Measurements from ENCODE around the gene SOAT1. TPM values are rescaled to one million over a fixed set of nuclear protein-coding genes. Genes with fewer than 3 reads are reported as not detected.
"Not testable (repeated sequence)": the region's sequence is repeated elsewhere in the genome, so short reads cannot be mapped to it uniquely, and the experiment has no call there.

The SOAT1 gene
- polyA plus RNA-seq, 12 donors: 8.5 to 13.5 (median 11.3) TPM; not detected in 1

DNA sequence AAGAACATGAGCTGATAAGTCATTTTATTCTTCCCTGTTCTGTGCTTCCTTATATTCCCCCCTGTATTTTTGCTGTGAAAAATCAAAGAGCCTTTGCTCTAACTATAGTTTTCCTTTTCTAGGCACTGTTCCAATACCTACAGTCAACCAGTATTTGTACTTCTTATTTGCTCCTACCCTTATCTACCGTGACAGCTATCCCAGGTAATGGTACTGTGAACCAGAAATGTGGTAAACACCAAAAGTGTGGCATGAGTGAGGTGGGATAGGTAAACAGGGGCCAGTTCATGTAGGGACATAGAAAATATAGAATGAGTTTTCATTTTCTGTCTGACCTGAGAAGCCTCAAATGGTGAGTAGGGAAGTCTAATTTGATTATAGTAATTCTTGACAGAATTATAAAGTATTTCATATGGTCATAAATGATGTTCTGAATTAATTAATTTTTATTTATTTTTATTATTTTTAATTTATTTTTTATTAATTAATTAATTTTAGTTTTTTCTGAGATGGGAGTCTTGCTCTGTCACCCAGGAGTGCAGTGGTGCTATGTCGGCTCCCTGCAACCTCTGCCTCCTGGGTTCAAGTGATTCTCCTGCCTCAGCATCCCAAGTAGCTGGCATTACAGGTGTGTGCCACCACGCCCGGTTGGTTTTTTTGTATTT, 49.3 kb downstream of the SOAT1 start:
- DNase-seq: no peak

DNA sequence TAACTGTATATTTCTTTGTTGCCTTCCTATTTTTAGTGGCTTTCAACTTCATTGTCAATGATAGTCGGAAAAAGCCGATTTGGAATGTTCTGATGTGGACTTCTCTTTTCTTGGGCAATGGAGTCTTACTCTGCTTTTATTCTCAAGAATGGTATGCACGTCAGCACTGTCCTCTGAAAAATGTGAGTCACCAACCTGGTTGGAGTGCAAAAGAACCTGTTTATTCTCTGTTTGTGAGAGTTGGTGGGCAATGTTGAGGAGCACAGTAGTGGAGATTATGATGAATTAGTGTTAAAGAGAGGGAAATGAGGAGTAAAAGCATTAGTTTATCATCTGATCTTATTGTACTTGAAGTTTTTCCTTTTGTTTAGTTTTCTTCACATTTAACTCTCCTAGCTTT, 57.7 kb downstream of the SOAT1 start:
- no peak for DNase-seq

DNA sequence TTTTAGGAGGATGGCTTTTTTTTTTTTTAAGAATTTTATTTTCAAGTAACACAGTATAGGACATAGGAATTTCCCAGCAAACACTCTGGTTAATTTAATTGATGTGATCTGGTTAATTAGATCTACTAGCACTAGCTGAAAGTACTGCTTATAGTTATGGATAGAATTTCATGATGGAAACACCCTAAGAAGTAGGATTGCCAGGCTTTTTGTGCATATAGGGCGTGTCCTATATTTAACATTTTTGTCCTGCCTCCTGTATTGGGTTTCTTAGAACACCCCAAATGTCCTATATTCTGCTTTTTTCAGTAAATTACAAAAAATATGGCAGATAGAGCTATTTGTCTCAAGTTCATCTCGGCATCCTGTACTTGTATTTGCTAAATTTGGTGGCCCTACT, 58.6 kb downstream of the SOAT1 start:
- no peak for DNase-seq

DNA sequence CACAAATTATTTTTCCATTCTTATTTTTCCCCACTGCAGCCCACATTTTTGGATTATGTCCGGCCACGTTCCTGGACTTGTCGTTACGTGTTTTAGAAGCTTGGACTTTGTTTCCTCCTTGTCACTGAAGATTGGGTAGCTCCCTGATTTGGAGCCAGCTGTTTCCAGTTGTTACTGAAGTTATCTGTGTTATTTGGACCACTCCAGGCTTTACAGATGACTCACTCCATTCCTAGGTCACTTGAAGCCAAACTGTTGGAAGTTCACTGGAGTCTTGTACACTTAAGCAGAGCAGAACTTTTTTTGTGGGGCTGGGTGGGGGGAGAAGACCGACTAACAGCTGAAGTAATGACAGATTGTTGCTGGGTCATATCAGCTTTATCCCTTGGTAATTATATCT, 59.9 kb downstream of the SOAT1 start:
- DNase-seq: peak; percentile 13

DNA sequence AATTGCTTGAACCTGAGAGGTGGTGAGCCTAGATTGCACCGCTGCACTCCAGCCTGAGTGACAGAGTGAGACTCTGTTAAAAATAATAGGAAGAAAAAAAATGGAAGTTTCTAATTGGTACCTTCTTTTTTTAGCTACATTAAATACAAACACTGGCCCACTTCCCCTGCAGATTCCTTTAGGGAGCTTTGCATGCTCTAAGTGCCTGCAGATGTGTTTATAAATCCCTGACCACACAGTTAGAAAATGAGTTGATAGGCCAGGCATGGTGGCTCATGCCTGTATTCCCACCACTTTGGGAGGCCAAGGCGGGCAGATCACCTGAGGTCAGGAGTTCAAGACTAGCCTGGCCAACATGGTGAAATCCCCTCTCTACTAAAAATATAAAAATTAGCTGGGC, 68.0 kb downstream of the SOAT1 start:
- DNase-seq: not testable (repeated sequence)

DNA sequence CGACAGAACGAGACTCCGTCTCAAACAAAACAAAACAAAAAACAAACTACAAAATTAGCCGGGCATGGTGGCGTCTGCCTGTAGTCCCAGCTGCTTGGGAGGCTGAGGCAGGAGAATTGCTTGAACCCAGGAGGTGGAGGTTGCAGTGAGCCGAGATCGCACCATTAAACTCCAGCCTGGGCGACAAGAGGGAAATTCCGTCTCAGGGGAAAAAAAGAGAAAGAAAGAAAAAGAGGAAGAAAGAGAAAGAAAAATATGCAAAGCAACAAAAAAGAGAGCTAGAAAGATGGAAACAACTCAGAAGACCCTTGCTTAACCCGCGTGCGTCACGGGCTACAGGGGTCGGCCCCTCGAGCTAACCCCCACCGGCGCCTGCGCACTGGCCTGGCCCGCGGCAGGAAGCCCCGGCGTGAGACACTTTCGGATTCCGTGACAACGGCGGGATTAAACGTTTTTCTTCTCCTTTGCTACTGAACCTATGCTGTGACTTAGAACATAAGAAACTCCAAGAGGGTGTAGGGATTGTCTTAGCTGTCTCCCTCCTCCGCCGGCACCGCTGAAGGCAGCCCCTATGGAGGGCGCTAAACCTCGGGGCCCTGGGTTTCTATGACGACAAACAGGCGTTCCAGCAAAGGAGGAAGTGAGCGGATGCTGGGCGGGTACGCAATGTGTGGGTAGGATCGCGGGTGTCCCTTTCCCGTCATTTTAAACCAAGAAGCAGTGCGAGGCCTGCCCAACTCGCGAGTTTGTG, 71.9 kb downstream of the SOAT1 start, which contains the start of gene AXDND1:
TSS of gene AXDND1 (plus strand) at position 630 of the 751 bp plus-strand sequence. CDS start 539 bp downstream, outside the sequence.
- DNase-seq: peak; percentile 90

DNA sequence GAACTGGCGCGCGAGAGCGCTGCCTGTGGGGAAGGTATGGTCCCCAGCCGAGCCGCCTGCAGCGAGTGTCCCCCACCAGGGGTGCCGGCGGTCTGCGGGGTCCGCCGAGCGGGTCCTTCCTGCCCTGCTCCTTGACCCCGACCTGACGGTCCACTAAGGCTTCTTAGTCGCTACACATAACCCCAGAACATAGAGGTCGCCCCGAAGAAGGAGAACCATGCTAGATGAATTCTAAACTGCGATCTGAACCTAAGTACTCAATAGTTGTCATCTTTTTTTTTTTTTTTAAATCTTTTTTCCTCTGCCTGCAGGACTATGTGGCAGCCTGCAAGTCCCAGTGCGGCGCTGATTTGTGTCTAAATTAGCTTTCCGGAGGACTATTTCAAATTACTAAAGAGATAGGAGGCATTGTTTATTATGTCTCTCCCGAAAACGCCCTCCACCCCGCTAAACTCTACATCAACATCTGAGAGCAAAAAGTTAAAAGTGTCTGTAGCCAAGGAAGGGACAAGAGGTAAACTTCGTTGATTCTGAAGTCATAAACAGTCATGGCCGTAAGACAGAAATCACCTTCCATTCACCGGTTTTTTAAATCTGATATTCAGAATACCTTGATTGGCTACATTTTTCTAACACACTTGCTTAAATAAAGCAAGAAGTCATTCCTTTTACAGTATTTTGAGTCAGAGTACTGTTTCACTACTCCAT, 72.7 kb downstream of the SOAT1 start:
- no peak for DNase-seq

DNA sequence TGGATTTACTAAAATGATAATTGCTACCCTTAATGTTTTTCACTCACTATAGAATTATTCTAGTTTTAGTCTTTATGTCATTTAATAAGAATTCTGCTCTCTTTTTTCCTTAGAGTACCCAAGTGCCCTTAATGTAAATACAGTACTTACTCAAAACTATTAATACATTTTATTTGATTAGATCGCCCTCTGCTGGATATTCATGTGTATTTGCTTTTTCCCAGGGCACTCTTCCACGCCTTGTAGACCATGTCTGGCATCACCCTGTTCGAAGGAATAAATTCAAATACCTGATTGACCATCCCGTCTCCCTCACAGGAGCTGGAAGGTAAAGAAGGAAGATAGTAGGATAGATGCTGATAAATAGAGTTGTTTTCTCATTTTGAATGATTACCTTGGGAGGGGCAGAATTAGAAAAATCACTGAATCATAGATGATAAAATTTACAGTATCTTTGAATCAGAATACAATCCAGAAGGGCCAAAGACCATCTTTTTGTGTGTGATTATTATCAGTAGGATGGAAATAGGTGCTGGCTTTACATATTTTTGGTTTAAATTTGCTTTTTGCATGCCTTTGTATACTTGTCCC, 76.2 kb downstream of the SOAT1 start:
- peak; percentile 71 for DNase-seq

DNA sequence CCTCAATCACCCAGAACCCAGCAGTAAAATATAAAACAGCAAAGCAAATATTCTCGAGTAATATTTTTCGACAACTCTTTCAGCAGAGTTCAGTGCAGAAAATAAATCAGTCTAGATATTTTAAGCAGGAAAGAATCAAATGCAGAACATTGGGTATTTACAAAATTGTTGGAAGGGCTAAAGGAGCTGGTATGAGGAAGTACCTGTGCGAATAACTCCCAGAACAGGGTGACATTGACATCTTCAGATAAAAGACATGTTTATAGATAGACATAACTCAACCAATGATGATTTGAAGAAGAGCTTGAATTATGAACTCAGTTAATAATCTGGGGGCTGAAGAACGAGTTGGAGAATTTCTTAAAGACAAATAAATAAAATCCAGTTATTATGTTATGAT, 78.6 kb downstream of the SOAT1 start:
- no peak for DNase-seq

DNA sequence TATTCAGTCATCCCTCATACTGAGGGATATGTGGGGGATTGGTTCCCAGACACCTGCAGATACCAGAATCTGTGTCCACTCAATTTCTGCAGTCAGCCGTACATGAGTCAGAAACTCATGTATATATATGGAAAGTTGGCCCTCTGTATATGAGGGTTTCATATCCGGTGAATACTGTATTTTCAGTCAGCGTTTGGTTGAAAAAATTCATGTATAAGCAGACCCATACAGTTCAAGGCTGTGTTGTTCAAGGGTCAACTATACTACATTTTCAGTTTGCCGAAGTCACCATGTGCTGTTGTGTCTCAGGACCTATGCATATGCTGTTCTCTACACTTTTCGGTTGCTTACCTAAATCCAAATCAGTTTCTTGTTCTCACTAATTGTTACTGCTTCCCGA, 82.6 kb downstream of the SOAT1 start:
- DNase-seq: no peak

DNA sequence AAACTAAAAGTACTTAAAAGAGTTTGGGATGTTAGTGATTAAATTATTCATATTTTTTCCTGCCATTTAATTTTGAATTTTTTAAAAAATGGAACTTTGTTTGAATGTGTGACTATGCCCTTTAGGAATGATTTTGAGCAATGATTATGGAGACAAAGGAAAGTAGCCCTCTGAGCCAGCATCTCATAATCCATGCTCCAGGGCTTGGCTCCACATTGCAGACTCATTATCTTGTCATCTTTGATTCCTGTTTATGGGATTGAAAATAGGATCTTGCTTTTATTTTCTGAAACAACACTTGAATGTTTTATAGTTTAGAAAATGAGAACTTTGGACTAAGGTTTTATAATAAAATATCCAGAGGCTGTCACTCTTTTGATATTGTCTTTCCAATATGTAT, 86.7 kb downstream of the SOAT1 start:
- no peak for DNase-seq

DNA sequence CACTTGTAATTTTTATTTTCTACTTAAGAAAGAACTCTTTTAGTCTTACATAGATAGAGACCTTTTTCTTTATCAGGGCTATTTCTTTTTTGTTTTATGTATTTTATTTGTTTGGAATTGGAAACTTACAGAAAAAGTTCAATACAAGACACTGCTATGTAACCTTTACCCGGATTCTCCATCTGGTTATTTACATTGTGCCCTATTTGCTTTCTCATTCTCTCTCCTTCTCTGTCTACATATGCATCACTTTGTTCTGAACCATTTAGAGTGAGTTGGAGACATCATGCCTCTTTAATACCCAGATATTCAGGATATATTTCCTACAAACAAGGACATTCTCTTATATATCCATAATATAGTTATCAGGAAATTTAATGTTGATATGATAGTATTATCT, 90.4 kb downstream of the SOAT1 start:
- DNase-seq: no peak

DNA sequence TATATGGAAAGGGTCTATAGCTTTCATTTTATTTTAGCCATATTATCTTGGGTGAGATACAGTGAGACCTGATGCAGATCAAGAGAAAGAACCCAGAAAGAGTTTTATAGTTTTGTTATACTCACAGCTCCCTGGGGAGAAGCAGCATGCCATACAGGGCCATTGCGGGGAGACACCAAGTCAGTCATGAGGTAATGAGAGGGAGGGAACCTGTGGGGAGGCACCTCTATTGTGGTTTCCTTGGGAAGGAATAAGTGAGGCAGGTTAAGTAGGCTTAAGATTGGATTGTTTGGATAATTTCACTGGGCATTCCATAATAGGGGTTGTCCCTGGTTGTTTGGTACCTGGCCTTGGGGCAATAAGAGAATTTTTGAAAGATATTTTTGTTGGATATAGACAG, 91.9 kb downstream of the SOAT1 start:
- no peak for DNase-seq

DNA sequence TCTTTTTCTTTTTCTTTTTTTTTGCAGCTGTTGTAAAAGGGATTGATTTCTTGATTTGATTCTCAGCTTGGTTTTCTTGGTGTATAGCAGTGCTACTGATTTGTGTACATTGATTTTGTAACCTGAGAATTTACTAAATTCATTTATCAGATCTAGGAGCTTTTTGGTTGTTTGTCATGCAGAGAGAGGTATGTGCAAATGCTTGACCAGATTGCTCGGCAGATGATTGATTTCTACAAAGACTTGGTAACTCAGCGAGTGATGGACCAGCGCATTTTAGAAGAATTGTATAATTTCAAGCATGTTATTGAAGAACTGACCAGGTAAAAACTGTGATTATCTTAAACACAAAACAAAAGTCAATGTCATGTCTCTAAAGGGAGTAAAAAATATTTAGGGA, 100.1 kb downstream of the SOAT1 start:
- no peak for DNase-seq

DNA sequence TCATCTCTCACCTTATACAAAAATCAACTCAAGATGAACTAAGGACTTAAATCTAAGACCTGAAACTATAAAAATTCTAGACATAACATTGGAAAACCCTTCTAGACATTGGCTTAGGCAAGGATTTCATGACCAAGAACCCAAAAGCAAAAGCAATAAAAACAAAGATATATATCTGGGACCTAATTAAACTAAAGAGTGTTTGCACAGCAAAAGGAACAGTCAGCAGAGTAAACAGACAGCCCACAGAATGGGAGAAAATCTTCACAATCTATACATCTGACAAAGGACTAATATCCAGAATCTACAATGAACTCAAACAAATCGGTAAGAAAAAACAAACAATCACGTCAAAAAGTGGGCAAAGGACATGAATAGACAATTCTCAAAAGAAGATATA, 105.8 kb downstream of the SOAT1 start:
- not testable (repeated sequence) for DNase-seq

Other genes with a start within 250 kb of the SOAT1 start
- 10 to 100 TPM in 11 of 12 donors, not detected in 1; 12.4 to 20.8 (median 15.3) TPM for gene TOR3A, start 211.7 kb upstream of the SOAT1 start, polyA plus RNA-seq (ENCODE audit: insufficient read length in 12 of 12)
- 10 to 100 TPM in 1 of 12 donors, 1 to 10 TPM in 10, not detected in 1; 7.1 to 12.6 (median 8.2) TPM for gene ABL2, start 64.1 kb upstream of the SOAT1 start, polyA plus RNA-seq (ENCODE audit: insufficient read length in 12 of 12)
- gene AXDND1, start 72.2 kb downstream of the SOAT1 start, polyA plus RNA-seq (ENCODE audit: insufficient read length in 12 of 12): under 1 TPM in 8 of 12 donors, not detected in 4; 0.10 to 0.25 (median 0.21) TPM